ENCODE measurements around the gene NR2E1.

- peak in 1 of 3 donors; percentile 41 for TF ChIP-seq POLR2AphosphoS5 (IDR thresholded peaks at IDR 0.05)
- no peak for TF ChIP-seq CTCF (IDR thresholded peaks at IDR 0.05 in 8 of 11, conservative IDR thresholded peaks at IDR 0.05 in 3 of 11)
- TF ChIP-seq POLR2A (IDR thresholded peaks at IDR 0.05): no peak
These were observed 27.3 kb downstream of the NR2E1 start for GRCh38 chr6:108193131-108193530.

All from spleen (tissue), 7 donors.